Activated gamma-delta T cell treated with anti-CD3 and anti-CD28 coated beads, Interleukin-2, amount 50 U/mL, for 16 hours (primary cell): ENCODE data around the gene TTYH1.

Source experiments
- DNase-seq: peaks from one replicate; pipeline ENCODE4 v3.0.0-alpha.2; 2020; ENCODE audit warnings: low read depth

The TTYH1 gene

GRCh38 chr19:54481326-54481930, 66.2 kb downstream of the TTYH1 start:
- no peak for DNase-seq

GRCh38 chr19:54482889-54483288, 67.6 kb downstream of the TTYH1 start:
- no peak for DNase-seq

GRCh38 chr19:54484451-54484850, 69.2 kb downstream of the TTYH1 start:
- no peak for DNase-seq

- no peak for DNase-seq
Measured at GRCh38 chr19:54485851-54486250, 70.6 kb downstream of the TTYH1 start.
